ENCODE results near the gene ASAP2. TPM values are rescaled to one million over a fixed set of nuclear protein-coding genes. Genes with fewer than 3 reads are reported as not detected.

Gene ASAP2
- total and polyA plus RNA-seq, 2 experiments from 2014 or later = 8.5 to 16.7 TPM

DNA sequence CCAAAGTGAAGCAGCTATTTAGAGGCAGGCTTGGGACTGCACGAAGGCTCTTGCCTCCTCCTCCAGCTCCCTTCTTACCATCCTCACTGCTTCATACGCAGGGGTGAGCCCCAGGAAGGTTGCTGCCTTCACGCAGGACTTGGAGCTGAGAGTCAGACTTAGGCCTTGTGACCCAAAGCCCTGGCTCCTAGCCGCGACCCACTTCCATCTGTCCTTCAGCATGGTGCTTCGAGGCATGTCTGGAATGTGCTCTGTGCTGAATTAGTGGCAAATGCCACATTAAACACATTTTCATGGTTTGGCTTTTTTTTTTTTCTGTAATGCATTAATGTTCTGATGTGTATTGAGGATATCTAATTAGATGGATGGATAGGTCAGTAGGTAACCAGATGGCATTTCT lies 179.2 kb downstream of the ASAP2 start:
- DNase-seq (ENCODE audit: low read depth in 1 of 2, low spot score in 1 of 2) = no peak
- H3K4me1 ChIP-seq (ENCODE audit: low read depth) = no peaks in the 10 kb centered on the region
- no peaks in the 10 kb centered on the region for H3K9me3 ChIP-seq (ENCODE audit: low read depth)
- no peaks in the 10 kb centered on the region for H3K27me3 ChIP-seq
- no peak overlapping the region for H3K27ac ChIP-seq
- no peak overlapping the region for H3K4me3 ChIP-seq
- H3K36me3 ChIP-seq = peaks cover 2% of the 10 kb centered on the region
- TF ChIP-seq CTCF (IDR thresholded peaks at IDR 0.05; ENCODE audit: low read depth, low read length) = no peak

GRCh38 chr2:9388199-9388681 lies 181.6 kb downstream of the ASAP2 start:
- TF ChIP-seq CTCF (IDR thresholded peaks at IDR 0.05; ENCODE audit: low read depth, low read length) = no peak
- H3K36me3 ChIP-seq = peaks cover 2% of the 10 kb centered on the region
- no peak for DNase-seq (ENCODE audit: low read depth in 1 of 2, low spot score in 1 of 2)
- no peaks in the 10 kb centered on the region for H3K27me3 ChIP-seq
- no peaks in the 10 kb centered on the region for H3K9me3 ChIP-seq (ENCODE audit: low read depth)
- H3K4me3 ChIP-seq = no peak overlapping the region
- H3K4me1 ChIP-seq (ENCODE audit: low read depth) = peaks cover 10% of the 10 kb centered on the region
- H3K27ac ChIP-seq = no peak overlapping the region

DNA sequence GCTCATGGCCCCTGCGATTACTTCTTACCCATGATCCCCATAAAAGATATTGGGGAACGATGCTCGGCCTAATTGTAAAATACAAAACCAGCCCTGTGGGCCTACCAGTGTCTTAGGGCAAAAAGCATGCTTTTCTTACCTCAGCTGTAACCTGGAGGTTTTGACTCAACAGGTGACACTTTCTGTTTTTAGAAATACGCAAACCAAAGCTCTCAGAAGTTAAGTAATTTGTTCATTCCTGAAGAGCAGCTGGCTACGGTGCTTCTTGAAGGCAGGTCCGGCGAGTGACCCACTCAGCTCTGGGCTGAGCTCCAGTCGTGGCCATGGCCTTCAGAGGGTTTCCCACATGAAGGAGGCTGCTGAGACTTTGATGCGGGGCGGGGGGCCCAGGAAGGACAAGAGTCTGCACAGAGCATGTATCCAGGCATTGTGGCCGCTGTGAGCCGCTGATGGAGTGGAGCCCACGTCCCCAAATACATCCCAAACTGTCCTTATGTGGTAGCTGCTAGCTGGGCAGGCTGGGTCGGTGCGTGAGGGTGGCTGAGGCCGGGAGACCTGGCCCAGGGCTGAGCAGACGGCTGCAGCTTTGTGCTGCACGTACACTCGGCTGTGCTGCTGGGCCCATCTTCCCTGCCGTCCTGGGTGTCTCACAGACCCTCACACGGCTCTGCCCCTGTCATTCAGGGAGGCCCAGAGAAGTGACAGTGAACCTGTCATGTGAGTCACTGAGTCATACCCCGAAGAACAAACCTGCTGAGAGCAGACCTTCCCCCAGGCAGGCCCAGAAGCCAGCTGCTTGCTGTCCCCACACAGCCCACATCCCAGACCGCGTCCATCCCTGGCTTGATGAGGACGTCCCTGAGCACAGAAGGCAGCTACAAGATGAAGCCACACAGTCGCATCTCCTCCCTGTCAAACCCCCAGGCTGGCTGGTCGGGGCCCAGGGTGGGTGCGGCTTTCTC lies 182.6 kb downstream of the ASAP2 start:
- no peaks in the 10 kb centered on the region for H3K27me3 ChIP-seq
- no peak overlapping the region for H3K4me3 ChIP-seq
- peaks cover 13% of the 10 kb centered on the region for H3K4me1 ChIP-seq (ENCODE audit: low read depth)
- TF ChIP-seq CTCF (IDR thresholded peaks at IDR 0.05; ENCODE audit: low read depth, low read length) = no peak
- no peaks in the 10 kb centered on the region for H3K9me3 ChIP-seq (ENCODE audit: low read depth)
- H3K27ac ChIP-seq = no peak overlapping the region
- DNase-seq (ENCODE audit: low read depth in 1 of 2, low spot score in 1 of 2) = no peak
- H3K36me3 ChIP-seq = peaks cover 2% of the 10 kb centered on the region

- H3K9me3 ChIP-seq (ENCODE audit: low read depth) = no peaks in the 10 kb centered on the region
- no peak for TF ChIP-seq CTCF (IDR thresholded peaks at IDR 0.05; ENCODE audit: low read depth, low read length)
- H3K27ac ChIP-seq = no peak overlapping the region
- peaks cover 2% of the 10 kb centered on the region for H3K36me3 ChIP-seq
- no peak for DNase-seq (ENCODE audit: low read depth in 1 of 2, low spot score in 1 of 2)
- no peaks in the 10 kb centered on the region for H3K27me3 ChIP-seq
- no peak overlapping the region for H3K4me3 ChIP-seq
- H3K4me1 ChIP-seq (ENCODE audit: low read depth) = peaks cover 13% of the 10 kb centered on the region
Observed at GRCh38 chr2:9390151-9390850, 183.7 kb downstream of the ASAP2 start.

GRCh38 chr2:9390991-9391390 lies 184.4 kb downstream of the ASAP2 start:
- no peak for DNase-seq (ENCODE audit: low read depth in 1 of 2, low spot score in 1 of 2)
- H3K4me1 ChIP-seq (ENCODE audit: low read depth) = peaks cover 13% of the 10 kb centered on the region
- H3K9me3 ChIP-seq (ENCODE audit: low read depth) = no peaks in the 10 kb centered on the region
- no peaks in the 10 kb centered on the region for H3K27me3 ChIP-seq
- H3K4me3 ChIP-seq = no peak overlapping the region
- TF ChIP-seq CTCF (IDR thresholded peaks at IDR 0.05; ENCODE audit: low read depth, low read length) = no peak
- H3K27ac ChIP-seq = no peak overlapping the region
- peaks cover 2% of the 10 kb centered on the region for H3K36me3 ChIP-seq

All from cardiac muscle cell (in vitro differentiated cells and primary cell).